Body of pancreas (tissue), 4 donors: ENCODE measurements around the gene CMIP.

ENCODE experiments used
- CTCF ChIP-seq, 7 experiments: fragments of 450-650 bp in 4 of 7; fragments of 200-600 bp in 3 of 7; sonication (generic) in 3 of 7; IDR thresholded peaks; one replicate each; pipeline ENCODE4 v1.5.1; 2016 to 2019; ENCODE audit warnings: antibody characterized with exemption in 7 of 7
- POLR2A ChIP-seq, 3 donors: fragments of 450-650 bp; IDR thresholded peaks; one replicate each; pipeline ENCODE4 v1.6.1; 2016; ENCODE audit warnings: antibody characterized with exemption in 3 of 3, mild to moderate bottlenecking in 2 of 3

GRCh38 chr16:81526935-81527334 is 82.3 kb downstream of the CMIP start:
- TF ChIP-seq CTCF (IDR thresholded peaks at IDR 0.05), result no peak
- no peak for TF ChIP-seq POLR2A (IDR thresholded peaks at IDR 0.05)
